Activated naive CD4-positive, alpha-beta T cell treated with anti-CD3 and anti-CD28 coated beads for 36 hours (primary cell): Measurements from ENCODE around the gene NXPH1. TPM values are rescaled to one million over a fixed set of nuclear protein-coding genes. Genes with fewer than 3 reads are reported as not detected.

ENCODE experiments used
- CTCF ChIA-PET: fragments of 350-600 bp; sonication (Branson Sonifier 250); formaldehyde crosslinking; loops from one replicate; lab custom pipeline; 2021; ENCODE audit warnings: antibody characterized with exemption; lab: Charles Lee
- DNase-seq: peaks from one replicate; pipeline ENCODE4 v3.0.0-alpha.2; 2020
- H3K27ac Mint-ChIP-seq: one replicate; pipeline ENCODE4 v1.8.0; 2021; ENCODE audit warnings: mild to moderate bottlenecking, mixed read lengths
- H3K27me3 Mint-ChIP-seq: one replicate; pipeline ENCODE4 v1.8.0; 2021; ENCODE audit warnings: low read depth, mixed read lengths
- H3K36me3 Mint-ChIP-seq: one replicate; pipeline ENCODE4 v1.8.0; 2021; ENCODE audit warnings: low read depth, mixed read lengths
- H3K4me1 Mint-ChIP-seq: one replicate; pipeline ENCODE4 v1.8.0; 2021; ENCODE audit warnings: low read depth, mixed read lengths
- H3K4me3 Mint-ChIP-seq: one replicate; pipeline ENCODE4 v1.8.0; 2021; ENCODE audit warnings: mild to moderate bottlenecking, moderate library complexity, mixed read lengths
- H3K9me3 Mint-ChIP-seq: one replicate; pipeline ENCODE4 v1.8.0; 2021; ENCODE audit warnings: mixed read lengths
- intact Hi-C: fragments of 100-400 bp; cut with micrococcal nuclease; formaldehyde crosslinking; loops from one replicate; pipeline ENCODE4 v1.15.1; 2023
- total RNA-seq, 2 experiments: library from RNA; stranded (reverse); gene quantifications; one replicate each; pipeline ENCODE4 v1.2.3, GENCODE V29; 2021

Gene NXPH1
- total RNA-seq, result not detected

- CTCF ChIA-PET, result no interaction called here
- H3K36me3 Mint-ChIP-seq, result no peaks in the 10 kb centered on the region
- H3K4me1 Mint-ChIP-seq, result peaks cover 30% of the 10 kb centered on the region
- H3K9me3 Mint-ChIP-seq, result no peaks in the 10 kb centered on the region
- H3K4me3 Mint-ChIP-seq, result no peak within 1 kb of the TSS
- H3K27me3 Mint-ChIP-seq, result peaks cover 71% of the 10 kb centered on the region
- H3K27ac Mint-ChIP-seq, result no peak within 1 kb of the TSS
- intact Hi-C loops, result loop anchor here (1.0 kb wide), 1 partner anchor 9 kb away; no protein-coding TSS in a partner anchor
- DNase-seq, result no peak
Measured at GRCh38 chr7:8433477-8434289, at the start of gene NXPH1. NXPH1 (plus strand) TSS chr7:8433609.

- CTCF ChIA-PET, result no interaction called here
- H3K27me3 Mint-ChIP-seq, result peaks cover 12% of the 10 kb centered on the region
Measured at GRCh38 chr7:8384901-8385300, 48.5 kb upstream of the NXPH1 start.

GRCh38 chr7:8386926-8387550 is 46.4 kb upstream of the NXPH1 start:
- no peak for DNase-seq
- no peak overlapping the region for H3K4me3 Mint-ChIP-seq
- CTCF ChIA-PET, result no interaction called here
- no peaks in the 10 kb centered on the region for H3K36me3 Mint-ChIP-seq
- H3K27ac Mint-ChIP-seq, result no peak overlapping the region
- intact Hi-C loops, result no loop called here
- peaks cover 2% of the 10 kb centered on the region for H3K4me1 Mint-ChIP-seq
- peaks cover 17% of the 10 kb centered on the region for H3K27me3 Mint-ChIP-seq
- H3K9me3 Mint-ChIP-seq, result no peaks in the 10 kb centered on the region

More at GRCh38 chr7:8384901-8385300, 48.5 kb upstream of the NXPH1 start:
- H3K9me3 Mint-ChIP-seq, result no peaks in the 10 kb centered on the region
- no peak for DNase-seq
- peaks cover 2% of the 10 kb centered on the region for H3K4me1 Mint-ChIP-seq
- H3K4me3 Mint-ChIP-seq, result no peak overlapping the region
- H3K27ac Mint-ChIP-seq, result no peak overlapping the region
- H3K36me3 Mint-ChIP-seq, result no peaks in the 10 kb centered on the region
- intact Hi-C loops, result no loop called here

GRCh38 chr7:8387551-8388256 is 45.7 kb upstream of the NXPH1 start:
- peaks cover 22% of the 10 kb centered on the region for H3K27me3 Mint-ChIP-seq
- CTCF ChIA-PET, result no interaction called here
- no peak for DNase-seq
- no peaks in the 10 kb centered on the region for H3K9me3 Mint-ChIP-seq
- H3K27ac Mint-ChIP-seq, result no peak overlapping the region
- intact Hi-C loops, result no loop called here
- H3K4me3 Mint-ChIP-seq, result no peak overlapping the region
- peaks cover 2% of the 10 kb centered on the region for H3K4me1 Mint-ChIP-seq
- no peaks in the 10 kb centered on the region for H3K36me3 Mint-ChIP-seq

GRCh38 chr7:8388257-8388625 is 45.2 kb upstream of the NXPH1 start:
- CTCF ChIA-PET, result no interaction called here
- no peak overlapping the region for H3K4me3 Mint-ChIP-seq

GRCh38 chr7:8389593-8390261 is 43.7 kb upstream of the NXPH1 start:
- intact Hi-C loops, result no loop called here
- no peaks in the 10 kb centered on the region for H3K9me3 Mint-ChIP-seq
- H3K36me3 Mint-ChIP-seq, result no peaks in the 10 kb centered on the region
- no peak for DNase-seq
- H3K27ac Mint-ChIP-seq, result no peak overlapping the region
- H3K4me1 Mint-ChIP-seq, result peaks cover 2% of the 10 kb centered on the region
- peaks cover 31% of the 10 kb centered on the region for H3K27me3 Mint-ChIP-seq
- H3K4me3 Mint-ChIP-seq, result no peak overlapping the region
- CTCF ChIA-PET, result no interaction called here

More at GRCh38 chr7:8388257-8388625, 45.2 kb upstream of the NXPH1 start:
- no peak for DNase-seq
- H3K4me1 Mint-ChIP-seq, result peaks cover 2% of the 10 kb centered on the region
- peaks cover 24% of the 10 kb centered on the region for H3K27me3 Mint-ChIP-seq
- no peaks in the 10 kb centered on the region for H3K9me3 Mint-ChIP-seq
- H3K27ac Mint-ChIP-seq, result no peak overlapping the region
- intact Hi-C loops, result no loop called here
- H3K36me3 Mint-ChIP-seq, result no peaks in the 10 kb centered on the region

GRCh38 chr7:8390262-8390626 is 43.2 kb upstream of the NXPH1 start:
- peaks cover 2% of the 10 kb centered on the region for H3K4me1 Mint-ChIP-seq
- peaks cover 30% of the 10 kb centered on the region for H3K27me3 Mint-ChIP-seq
- H3K36me3 Mint-ChIP-seq, result no peaks in the 10 kb centered on the region
- H3K4me3 Mint-ChIP-seq, result no peak overlapping the region
- intact Hi-C loops, result no loop called here
- no peaks in the 10 kb centered on the region for H3K9me3 Mint-ChIP-seq
- no peak overlapping the region for H3K27ac Mint-ChIP-seq
- DNase-seq, result no peak
- CTCF ChIA-PET, result no interaction called here

GRCh38 chr7:8391353-8392062 is 41.9 kb upstream of the NXPH1 start:
- Mint-ChIP-seq H3K27ac (no peak overlapping the region), H3K4me1 (peaks cover 2% of the 10 kb centered on the region), H3K9me3 (no peaks in the 10 kb centered on the region), H3K27me3 (peaks cover 30% of the 10 kb centered on the region), H3K4me3 (no peak overlapping the region), H3K36me3 (no peaks in the 10 kb centered on the region)
- CTCF ChIA-PET, result interaction anchor here (1.0 kb wide), 1 partner anchor 41 kb away, joined by 3 read pairs; no protein-coding TSS in a partner anchor
- intact Hi-C loops, result no loop called here
- DNase-seq, result no peak

GRCh38 chr7:8396294-8396693 is 37.1 kb upstream of the NXPH1 start:
- no peaks in the 10 kb centered on the region for H3K4me1 Mint-ChIP-seq
- H3K27me3 Mint-ChIP-seq, result peaks cover 26% of the 10 kb centered on the region
- no peaks in the 10 kb centered on the region for H3K36me3 Mint-ChIP-seq
- no peaks in the 10 kb centered on the region for H3K9me3 Mint-ChIP-seq
- DNase-seq, result no peak
- intact Hi-C loops, result no loop called here
- no peak overlapping the region for H3K4me3 Mint-ChIP-seq
- CTCF ChIA-PET, result no interaction called here
- no peak overlapping the region for H3K27ac Mint-ChIP-seq

- DNase-seq, result no peak
- Mint-ChIP-seq H3K36me3 (no peaks in the 10 kb centered on the region), H3K4me1 (no peaks in the 10 kb centered on the region), H3K9me3 (no peaks in the 10 kb centered on the region), H3K4me3 (no peak overlapping the region), H3K27ac (no peak overlapping the region), H3K27me3 (peaks cover 18% of the 10 kb centered on the region)
- intact Hi-C loops, result loop anchor here (10.0 kb wide), 1 partner anchor 126 kb away; no protein-coding TSS in a partner anchor
- CTCF ChIA-PET, result interaction anchor here (0.6 kb wide), 1 partner anchor 841 kb away, joined by 4 read pairs; no protein-coding TSS in a partner anchor
Measured at GRCh38 chr7:8408871-8409270, 24.5 kb upstream of the NXPH1 start.

- no peak for DNase-seq
- intact Hi-C loops, result no loop called here
- no peak overlapping the region for H3K4me3 Mint-ChIP-seq
- no peaks in the 10 kb centered on the region for H3K36me3 Mint-ChIP-seq
- no peaks in the 10 kb centered on the region for H3K9me3 Mint-ChIP-seq
- H3K27ac Mint-ChIP-seq, result no peak overlapping the region
- H3K4me1 Mint-ChIP-seq, result no peaks in the 10 kb centered on the region
- H3K27me3 Mint-ChIP-seq, result peaks cover 14% of the 10 kb centered on the region
- CTCF ChIA-PET, result no interaction called here
Measured at GRCh38 chr7:8411103-8411502, 22.3 kb upstream of the NXPH1 start.
